SU-DHL-6 (cell line): Measurements from ENCODE around the gene SLC25A13.

Experiments used
- H2AFZ ChIP-seq: fragments of 200-600 bp; sonication (generic); 2 replicates; pipeline ENCODE4 v1.6.1; 2014; ENCODE audit warnings: low read depth, mild to moderate bottlenecking, moderate library complexity, mixed read lengths, antibody characterized with exemption, low read length; ENCODE audit not compliant: severe bottlenecking
- H3F3A ChIP-seq: fragments of 200-600 bp; shearing (Covaris generic); 2 replicates; pipeline ENCODE4 v1.6.0; 2016; ENCODE audit warnings: antibody characterized with exemption, mild to moderate bottlenecking; ENCODE audit not compliant: insufficient read depth
- H3K27ac ChIP-seq: fragments of 200-600 bp; sonication (generic); 2 replicates; pipeline ENCODE4 v1.5.1; 2016; ENCODE audit warnings: low read depth, mild to moderate bottlenecking, low read length, moderate library complexity, mixed read lengths
- H3K27me3 ChIP-seq: fragments of 200-600 bp; sonication (generic), shearing (Covaris generic); 2 replicates; pipeline ENCODE4 v1.6.0; 2014; ENCODE audit warnings: mild to moderate bottlenecking, low read length
- H3K36me3 ChIP-seq: fragments of 200-600 bp; sonication (generic); 2 replicates; pipeline ENCODE4 v1.6.1; 2014; ENCODE audit warnings: mild to moderate bottlenecking, low read length, mixed read lengths
- H3K4me2 ChIP-seq: fragments of 300-600, 200-600 bp; shearing (Covaris generic), sonication (generic); 2 replicates; pipeline ENCODE4 v1.6.0; 2014; ENCODE audit warnings: low read length, low read depth, mild to moderate bottlenecking; ENCODE audit not compliant: poor library complexity, severe bottlenecking
- H3K4me3 ChIP-seq: fragments of 200-600 bp; sonication (generic); 2 replicates; pipeline ENCODE4 v1.5.1; 2014; ENCODE audit warnings: antibody characterized with exemption, low read length, mild to moderate bottlenecking, mixed read lengths; ENCODE audit not compliant: insufficient read depth, poor library complexity, severe bottlenecking
- H3K79me2 ChIP-seq: fragments of 200-600 bp; sonication (generic); 2 replicates; pipeline ENCODE4 v1.6.1; 2014; ENCODE audit warnings: mild to moderate bottlenecking, low read length, moderate library complexity; ENCODE audit not compliant: insufficient read depth
- H3K9ac ChIP-seq: fragments of 200-600 bp; sonication (generic); 2 replicates; pipeline ENCODE4 v1.7.0; 2014; ENCODE audit warnings: mild to moderate bottlenecking, low read length
- H3K9me2 ChIP-seq: fragments of 200-600 bp; sonication (generic); replicated peaks from 2 replicates; pipeline ENCODE4 v1.6.1; 2014; ENCODE audit warnings: low read length; ENCODE audit not compliant: insufficient read depth
- H3K9me3 ChIP-seq: fragments of 200-600 bp; sonication (generic); 2 replicates; pipeline ENCODE4 v1.6.1; 2014; ENCODE audit warnings: low read length, mixed read lengths; ENCODE audit not compliant: insufficient read depth
- H4K20me1 ChIP-seq: fragments of 200-600 bp; sonication (generic); 2 replicates; pipeline ENCODE4 v1.6.1; 2014; ENCODE audit warnings: low read depth, mild to moderate bottlenecking, antibody characterized with exemption, low read length, moderate library complexity, mixed read lengths
- EZH2phosphoT487 ChIP-seq: fragments of 200-600 bp; sonication (generic), shearing (Covaris generic); conservative IDR thresholded peaks from 2 replicates; pipeline ENCODE4 v1.6.1; 2018; ENCODE audit warnings: mild to moderate bottlenecking, antibody characterized with exemption, low read length, moderate library complexity, mixed read lengths
- TF ChIP-seq, protein P1 (sequence below): fragments of 200-600 bp; sonication (generic); IDR thresholded peaks from one replicate; pipeline ENCODE4 v1.5.1; 2017; ENCODE audit warnings: antibody characterized with exemption, mild to moderate bottlenecking, low read length, moderate library complexity; ENCODE audit not compliant: insufficient read depth, poor library complexity, severe bottlenecking

Gene SLC25A13

DNA sequence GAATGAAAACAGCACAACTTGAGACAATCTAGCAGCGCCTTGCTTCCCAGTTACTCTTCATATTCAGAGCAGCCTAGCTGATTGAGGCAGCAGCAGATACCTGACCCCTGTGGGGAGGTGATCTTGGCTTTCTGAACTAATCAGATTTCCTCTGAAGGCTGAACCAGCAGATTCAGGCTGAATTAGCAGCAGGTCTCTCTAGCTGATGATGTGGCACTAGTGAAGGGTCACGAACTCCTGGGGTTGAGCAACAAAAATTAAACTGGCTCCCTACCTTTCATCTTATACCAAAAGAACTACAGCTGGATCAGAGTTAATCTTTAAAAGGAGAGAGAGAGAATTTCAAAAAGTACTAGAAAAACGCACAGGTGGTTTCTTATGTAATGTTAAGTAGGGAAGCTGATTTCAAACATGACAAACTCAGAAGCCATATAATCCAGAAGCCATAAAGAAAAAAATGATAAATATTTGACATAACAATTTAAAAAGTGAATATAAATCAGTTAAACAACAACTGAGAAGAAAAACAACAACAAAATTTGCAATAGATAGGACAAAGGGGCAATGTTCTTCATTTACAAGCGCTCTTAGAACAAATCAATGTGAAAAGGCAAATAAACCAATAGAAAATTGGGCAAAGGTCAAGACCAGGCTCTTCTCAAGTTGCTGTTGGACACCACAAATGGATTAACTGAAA lies 13.5 kb downstream of the SLC25A13 start:
- Histone ChIP-seq H4K20me1 (no peaks in the 10 kb centered on the region; the same call in 1 of the 2 replicates), H3K4me3 (no peak overlapping the region), H3K9me2 (no peaks in the 10 kb centered on the region), H2AFZ (no peak overlapping the region), H3K9me3 (no peaks in the 10 kb centered on the region), H3K27ac (no peak overlapping the region), H3K36me3 (no peaks in the 10 kb centered on the region), H3K9ac (no peak overlapping the region), H3F3A (no peaks in the 10 kb centered on the region), H3K27me3 (no peaks in the 10 kb centered on the region), H3K79me2 (peaks cover 87% of the 10 kb centered on the region), H3K4me2 (no peak overlapping the region)
- TF ChIP-seq, protein P1, sequence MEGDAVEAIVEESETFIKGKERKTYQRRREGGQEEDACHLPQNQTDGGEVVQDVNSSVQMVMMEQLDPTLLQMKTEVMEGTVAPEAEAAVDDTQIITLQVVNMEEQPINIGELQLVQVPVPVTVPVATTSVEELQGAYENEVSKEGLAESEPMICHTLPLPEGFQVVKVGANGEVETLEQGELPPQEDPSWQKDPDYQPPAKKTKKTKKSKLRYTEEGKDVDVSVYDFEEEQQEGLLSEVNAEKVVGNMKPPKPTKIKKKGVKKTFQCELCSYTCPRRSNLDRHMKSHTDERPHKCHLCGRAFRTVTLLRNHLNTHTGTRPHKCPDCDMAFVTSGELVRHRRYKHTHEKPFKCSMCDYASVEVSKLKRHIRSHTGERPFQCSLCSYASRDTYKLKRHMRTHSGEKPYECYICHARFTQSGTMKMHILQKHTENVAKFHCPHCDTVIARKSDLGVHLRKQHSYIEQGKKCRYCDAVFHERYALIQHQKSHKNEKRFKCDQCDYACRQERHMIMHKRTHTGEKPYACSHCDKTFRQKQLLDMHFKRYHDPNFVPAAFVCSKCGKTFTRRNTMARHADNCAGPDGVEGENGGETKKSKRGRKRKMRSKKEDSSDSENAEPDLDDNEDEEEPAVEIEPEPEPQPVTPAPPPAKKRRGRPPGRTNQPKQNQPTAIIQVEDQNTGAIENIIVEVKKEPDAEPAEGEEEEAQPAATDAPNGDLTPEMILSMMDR, result no peak
- no peak for TF ChIP-seq EZH2phosphoT487

DNA sequence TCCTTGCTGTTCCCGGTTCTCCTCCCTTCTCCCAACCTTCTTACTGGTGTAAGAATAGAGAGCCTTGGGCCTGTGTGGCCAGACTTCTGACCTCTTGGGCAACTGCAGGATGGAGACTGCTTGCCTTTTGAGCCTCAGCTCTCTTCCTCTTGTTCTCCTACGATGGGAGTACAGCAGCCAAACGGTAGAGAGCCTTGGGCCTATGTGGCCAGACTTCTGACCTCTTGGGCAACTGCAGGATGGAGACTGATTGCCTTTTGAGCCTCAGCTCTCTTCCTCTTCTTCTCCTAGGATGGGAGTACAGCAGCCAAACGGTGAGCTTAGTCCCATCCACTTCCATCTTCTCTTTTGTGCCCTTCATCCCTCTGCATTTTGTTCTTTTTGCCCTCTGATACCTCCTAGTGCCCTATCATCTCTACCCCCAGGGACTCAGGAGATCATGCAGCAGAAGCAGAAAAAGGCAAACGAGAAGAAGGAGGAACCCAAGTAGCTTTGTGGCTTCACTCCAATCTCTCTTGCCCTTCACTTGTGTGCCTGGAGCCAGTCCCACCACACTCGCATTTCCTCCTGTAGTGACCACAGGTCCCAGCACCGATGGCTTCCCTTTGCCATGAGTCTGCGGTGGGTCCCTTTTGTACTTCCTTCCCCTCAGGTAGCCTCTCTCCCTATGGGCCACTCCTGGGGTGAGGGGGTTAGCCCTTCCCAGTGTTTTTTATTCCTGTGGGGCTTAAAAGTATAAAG lies 15.3 kb downstream of the SLC25A13 start:
- H4K20me1 ChIP-seq, result no peaks in the 10 kb centered on the region; the same call in 1 of the 2 replicates
- no peaks in the 10 kb centered on the region for H3K9me2 ChIP-seq
- no peaks in the 10 kb centered on the region for H3K9me3 ChIP-seq
- no peak overlapping the region for H3K4me3 ChIP-seq
- peaks cover 87% of the 10 kb centered on the region for H3K79me2 ChIP-seq
- no peak overlapping the region for H3K9ac ChIP-seq
- H3K4me2 ChIP-seq, result no peak overlapping the region
- TF ChIP-seq, protein P1, result no peak
- TF ChIP-seq EZH2phosphoT487, result no peak
- H2AFZ ChIP-seq, result no peak overlapping the region
- no peaks in the 10 kb centered on the region for H3K27me3 ChIP-seq
- H3K36me3 ChIP-seq, result no peaks in the 10 kb centered on the region
- no peak overlapping the region for H3K27ac ChIP-seq
- no peaks in the 10 kb centered on the region for H3F3A ChIP-seq

DNA sequence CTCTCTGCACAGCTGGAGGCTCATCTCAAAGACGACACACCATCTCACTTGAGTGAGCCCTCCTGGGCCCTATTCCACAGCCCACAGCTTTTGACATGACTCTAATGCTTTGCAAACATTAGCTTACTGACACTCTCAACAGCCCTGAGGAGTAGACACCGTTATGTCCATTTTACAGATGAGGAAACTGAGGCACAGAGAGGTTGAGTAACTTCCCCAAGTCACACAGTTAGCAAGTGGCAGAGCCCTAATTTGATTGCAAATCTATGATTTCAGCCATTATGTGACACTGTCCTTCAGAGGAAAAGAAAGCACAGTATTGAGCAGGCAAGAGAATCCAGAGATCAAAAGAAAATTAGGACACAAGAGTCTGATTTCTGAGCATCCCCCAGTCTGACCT lies 16.0 kb downstream of the SLC25A13 start:
- Histone ChIP-seq H3K9me3 (no peaks in the 10 kb centered on the region), H4K20me1 (no peaks in the 10 kb centered on the region; the same call in 1 of the 2 replicates), H3K4me2 (no peak overlapping the region), H3K36me3 (no peaks in the 10 kb centered on the region), H3F3A (no peaks in the 10 kb centered on the region), H3K27me3 (no peaks in the 10 kb centered on the region), H3K79me2 (peaks cover 87% of the 10 kb centered on the region), H3K9me2 (no peaks in the 10 kb centered on the region), H3K27ac (no peak overlapping the region), H3K9ac (no peak overlapping the region), H3K4me3 (no peak overlapping the region), H2AFZ (no peak overlapping the region)
- no peak for TF ChIP-seq EZH2phosphoT487
- TF ChIP-seq, protein P1, result no peak
